ENCODE measurements around the gene CTTNBP2NL.

- no peak for TF ChIP-seq CTCF (IDR thresholded peaks at IDR 0.05)
- no peak for TF ChIP-seq POLR2A (IDR thresholded peaks at IDR 0.05)
Observed at GRCh38 chr1:112410673-112411072, 14.7 kb downstream of the CTTNBP2NL start.

Measured in testis (tissue), 2 donors.